GM12878 (cell line): ENCODE results near the gene HEPACAM. TPM values are rescaled to one million over a fixed set of nuclear protein-coding genes. Genes with fewer than 3 reads are reported as not detected.

Experiments
- ATAC-seq: fragments of 200-7000 bp; cut with Tn5 transposase; 3 replicates; pipeline ENCODE4 v1.9.1; 2020; ENCODE audit warnings: mild to moderate bottlenecking, moderate library complexity
- BruUV-seq: library from RNA; stranded (reverse); fragments of 400-500 nt; replicated peaks from 2 replicates; lab custom pipeline; 2021; lab: Mats Ljungman, UMichigan
- CTCF ChIA-PET: fragments of 300-600 bp; sonication (Branson Sonifier 250); formaldehyde crosslinking; extraction: SDS; loops from one replicate; lab custom pipeline; 2021; ENCODE audit warnings: inconsistent platforms; lab: Yijun Ruan, JAX
- POLR2A ChIA-PET: fragments of 350-600 bp; formaldehyde crosslinking; extraction: SDS; loops from one replicate; lab custom pipeline; 2021; ENCODE audit warnings: inconsistent platforms; lab: Charles Lee
- RAD21 ChIA-PET: fragments of 300-600 bp; sonication (Branson Sonifier 250); formaldehyde crosslinking; loops from one replicate; lab custom pipeline; 2023; ENCODE audit warnings: antibody characterized with exemption; ENCODE audit not compliant: unreplicated experiment; lab: Charles Lee
- SMC1A ChIA-PET: fragments of 300-600 bp; sonication (Branson Sonifier 250); formaldehyde crosslinking; loops from one replicate; lab custom pipeline; 2023; ENCODE audit not compliant: unreplicated experiment, uncharacterized antibody; lab: Charles Lee
- DNase-seq: peaks from one replicate; pipeline ENCODE4 v3.0.0-alpha.2; 2011; ENCODE audit warnings: low read depth, low spot score
- FAIRE-seq: peaks from 3 replicates; lab custom pipeline; 2011; peaks lifted over from hg19 to GRCh38; lab: Jason Lieb, UNC
- H2AFZ ChIP-seq: 2 replicates; pipeline ENCODE4 v1.6.0; 2011; ENCODE audit warnings: low read depth, low read length, control low read depth; ENCODE audit not compliant: control insufficient read depth
- H3K27ac ChIP-seq: 2 replicates; pipeline ENCODE4 v1.5.1; 2011; ENCODE audit warnings: control low read depth; ENCODE audit not compliant: control insufficient read depth, insufficient read depth
- H3K27me3 ChIP-seq, 2 experiments: replicated peaks in 1 of 2; 2 replicates each; pipeline versions ENCODE4 v1.6.0 to v1.6.1; 2011; ENCODE audit warnings: low read length in 1 of 2; ENCODE audit not compliant: control insufficient read depth in 2 of 2, insufficient read depth in 2 of 2
- H3K36me3 ChIP-seq, 2 experiments: 2 replicates each; pipeline ENCODE4 v1.5.1; 2011; ENCODE audit warnings: low read length in 1 of 2; ENCODE audit not compliant: control insufficient read depth in 2 of 2, insufficient read depth in 2 of 2
- H3K4me1 ChIP-seq: 2 replicates; pipeline ENCODE4 v1.6.1; 2011; ENCODE audit warnings: mild to moderate bottlenecking, low read length, moderate library complexity, mixed read lengths; ENCODE audit not compliant: control insufficient read depth, insufficient read depth
- H3K4me2 ChIP-seq: 2 replicates; pipeline ENCODE4 v1.6.0; 2011; ENCODE audit warnings: control low read depth; ENCODE audit not compliant: control insufficient read depth, insufficient read depth
- H3K4me3 ChIP-seq: fragments of 200-600 bp; sonication (generic); 2 replicates; pipeline ENCODE4 v1.5.1; 2016
- H3K79me2 ChIP-seq: 2 replicates; pipeline ENCODE4 v1.6.0; 2011; ENCODE audit warnings: low read length; ENCODE audit not compliant: control insufficient read depth, insufficient read depth
- H3K9ac ChIP-seq: 2 replicates; pipeline ENCODE4 v1.8.0; 2011; ENCODE audit warnings: low read length, control low read depth, mixed read lengths; ENCODE audit not compliant: control insufficient read depth, insufficient read depth
- H3K9me3 ChIP-seq: replicated peaks from 3 replicates; pipeline ENCODE4 v1.5.1; 2011; ENCODE audit warnings: mild to moderate bottlenecking, low read length; ENCODE audit not compliant: control insufficient read depth, insufficient read depth
- H4K20me1 ChIP-seq: 2 replicates; pipeline ENCODE4 v1.6.0; 2011; ENCODE audit not compliant: control insufficient read depth, insufficient read depth
- BHLHE40 ChIP-seq, 2 experiments: fragments of 450-650 bp in 1 of 2; IDR thresholded peaks; 2 replicates each; pipeline ENCODE4 v1.6.1; 2011 to 2017; ENCODE audit warnings: low read depth in 2 of 2, borderline replicate concordance in 1 of 2, improper control_type of control experiment in 1 of 2, low read length in 1 of 2, mild to moderate bottlenecking in 1 of 2
- GABPA ChIP-seq: IDR thresholded peaks from 2 replicates; pipeline ENCODE4 v1.6.1; 2014; ENCODE audit warnings: antibody characterized with exemption, low read depth, mild to moderate bottlenecking, inconsistent platforms
- HCFC1 ChIP-seq: fragments of 150-350 bp; IDR thresholded peaks from 2 replicates; pipeline ENCODE4 v1.6.1; 2014; ENCODE audit warnings: low read length
- KAT2A ChIP-seq: conservative IDR thresholded peaks from 2 replicates; pipeline ENCODE4 v1.6.1; 2011; ENCODE audit warnings: low read depth, low read length; ENCODE audit not compliant: control insufficient read depth
- RFX5 ChIP-seq: IDR thresholded peaks from 2 replicates; pipeline ENCODE4 v1.6.1; 2011; ENCODE audit warnings: low read depth, low read length, improper control_type of control experiment
- ZNF24 ChIP-seq: fragments of 450-650 bp; IDR thresholded peaks from 2 replicates; pipeline ENCODE4 v1.6.1; 2017; ENCODE audit warnings: antibody characterized with exemption, mild to moderate bottlenecking
- ZNF622 ChIP-seq: fragments of 450-650 bp; IDR thresholded peaks from 2 replicates; pipeline ENCODE4 v1.6.1; 2017; ENCODE audit warnings: mild to moderate bottlenecking, inconsistent platforms
- WGBS: methylation state at CpG from one replicate; pipeline ENCODE4 v1.1.6; 2016; ENCODE audit warnings: low lambda C conversion rate; ENCODE audit not compliant: insufficient replicate concordance, insufficient coverage; ENCODE audit errors: missing lambda C conversion rate; 5-methylcytosine and 5-hydroxymethylcytosine counted together
- in situ Hi-C: fragments of 300-500 bp; cut with MboI; formaldehyde crosslinking; loops from 9 replicates; pipeline ENCODE4 v1.14.3; 2018; ENCODE audit warnings: mixed read lengths
- intact Hi-C: fragments of 100-400 bp; cut with micrococcal nuclease; formaldehyde crosslinking; loops from one replicate; pipeline ENCODE4 v1.14.2; 2022; ENCODE audit not compliant: unreplicated experiment
- polyA plus RNA-seq, 11 experiments: library from polyadenylated mRNA; depleted of rRNA in 4 of 11; unstranded in 6 of 11; stranded (reverse) in 5 of 11; fragments of >200 nt; fragmentation: Nextera tagmentation in 4 of 11; fragmentation: Illumina TruSeq in 1 of 11; extraction: Ambion mirVana in 4 of 11; extraction: Trizol in 1 of 11; gene quantifications; 1 replicate in 1 of 11; 2 replicates in 10 of 11; pipeline versions ENCODE4 v1.2.1 to v1.2.3, GENCODE V29; 2011 to 2016; ENCODE audit warnings: inconsistent platforms in 2 of 11, missing spikeins in 2 of 11, low read depth in 1 of 11
- total RNA-seq, 4 experiments: library from RNA; depleted of rRNA in 3 of 4; stranded (reverse); fragments of >200 nt in 3 of 4; fragmentation: Illumina TruSeq in 1 of 4; extraction: Trizol in 1 of 4; gene quantifications; 2 replicates each; pipeline versions ENCODE4 v1.2.1 to v1.2.3, GENCODE V29; 2013 to 2021
- TF ChIP-seq, protein P1 (sequence below): IDR thresholded peaks from 2 replicates; pipeline ENCODE4 v1.6.1; 2011; ENCODE audit warnings: low read depth, mild to moderate bottlenecking, low read length, moderate library complexity, borderline replicate concordance; ENCODE audit errors: extremely low read depth
- TF ChIP-seq, protein P2 (sequence below): IDR thresholded peaks from 2 replicates; pipeline ENCODE4 v1.6.1; 2012; ENCODE audit warnings: improper control_type of control experiment, low read depth, low read length; ENCODE audit not compliant: insufficient replicate concordance
- TF ChIP-seq, protein P3 (sequence below): IDR thresholded peaks from 2 replicates; pipeline ENCODE4 v1.6.1; 2012; ENCODE audit warnings: low read depth, low read length, improper control_type of control experiment
- TF ChIP-seq, protein P4 (sequence below): fragments of 150-350 bp; IDR thresholded peaks from 2 replicates; pipeline ENCODE4 v1.6.1; 2014; ENCODE audit warnings: mild to moderate bottlenecking, low read depth, low read length
- TF ChIP-seq, protein P5 (sequence below): fragments of 450-650 bp; IDR thresholded peaks from 2 replicates; pipeline ENCODE4 v1.6.1; 2017; ENCODE audit warnings: mild to moderate bottlenecking, moderate library complexity

The HEPACAM gene
- total and polyA plus RNA-seq, 10 of the 15 experiments (the other 5 are each of a cell fraction or from before 2014, with no cell fraction given): 0.03 TPM; not detected in 9

DNA sequence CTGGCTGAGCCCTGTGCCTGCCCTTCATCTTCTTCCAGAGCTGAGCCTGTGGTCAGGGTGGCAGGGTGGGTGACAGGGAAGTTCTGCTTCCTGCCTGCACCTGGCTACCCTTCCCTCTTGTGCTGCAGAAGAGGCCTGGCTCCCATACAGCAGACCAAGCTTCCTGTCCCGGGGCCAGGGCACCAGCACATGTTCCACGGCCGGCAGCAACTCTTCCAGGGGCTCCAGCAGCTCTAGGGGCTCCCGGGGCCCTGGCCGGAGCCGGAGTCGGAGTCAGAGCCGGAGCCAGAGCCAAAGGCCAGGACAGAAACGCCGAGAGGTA is 55.6 kb downstream of the HEPACAM start:
- POLR2A ChIA-PET: no interaction called here
- TF ChIP-seq ZNF622: no peak
- TF ChIP-seq GABPA: no peak
- TF ChIP-seq RFX5: no peak
- TF ChIP-seq, protein P1, sequence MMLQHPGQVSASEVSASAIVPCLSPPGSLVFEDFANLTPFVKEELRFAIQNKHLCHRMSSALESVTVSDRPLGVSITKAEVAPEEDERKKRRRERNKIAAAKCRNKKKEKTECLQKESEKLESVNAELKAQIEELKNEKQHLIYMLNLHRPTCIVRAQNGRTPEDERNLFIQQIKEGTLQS: no peak
- TF ChIP-seq HCFC1: no peak
- TF ChIP-seq, protein P2, sequence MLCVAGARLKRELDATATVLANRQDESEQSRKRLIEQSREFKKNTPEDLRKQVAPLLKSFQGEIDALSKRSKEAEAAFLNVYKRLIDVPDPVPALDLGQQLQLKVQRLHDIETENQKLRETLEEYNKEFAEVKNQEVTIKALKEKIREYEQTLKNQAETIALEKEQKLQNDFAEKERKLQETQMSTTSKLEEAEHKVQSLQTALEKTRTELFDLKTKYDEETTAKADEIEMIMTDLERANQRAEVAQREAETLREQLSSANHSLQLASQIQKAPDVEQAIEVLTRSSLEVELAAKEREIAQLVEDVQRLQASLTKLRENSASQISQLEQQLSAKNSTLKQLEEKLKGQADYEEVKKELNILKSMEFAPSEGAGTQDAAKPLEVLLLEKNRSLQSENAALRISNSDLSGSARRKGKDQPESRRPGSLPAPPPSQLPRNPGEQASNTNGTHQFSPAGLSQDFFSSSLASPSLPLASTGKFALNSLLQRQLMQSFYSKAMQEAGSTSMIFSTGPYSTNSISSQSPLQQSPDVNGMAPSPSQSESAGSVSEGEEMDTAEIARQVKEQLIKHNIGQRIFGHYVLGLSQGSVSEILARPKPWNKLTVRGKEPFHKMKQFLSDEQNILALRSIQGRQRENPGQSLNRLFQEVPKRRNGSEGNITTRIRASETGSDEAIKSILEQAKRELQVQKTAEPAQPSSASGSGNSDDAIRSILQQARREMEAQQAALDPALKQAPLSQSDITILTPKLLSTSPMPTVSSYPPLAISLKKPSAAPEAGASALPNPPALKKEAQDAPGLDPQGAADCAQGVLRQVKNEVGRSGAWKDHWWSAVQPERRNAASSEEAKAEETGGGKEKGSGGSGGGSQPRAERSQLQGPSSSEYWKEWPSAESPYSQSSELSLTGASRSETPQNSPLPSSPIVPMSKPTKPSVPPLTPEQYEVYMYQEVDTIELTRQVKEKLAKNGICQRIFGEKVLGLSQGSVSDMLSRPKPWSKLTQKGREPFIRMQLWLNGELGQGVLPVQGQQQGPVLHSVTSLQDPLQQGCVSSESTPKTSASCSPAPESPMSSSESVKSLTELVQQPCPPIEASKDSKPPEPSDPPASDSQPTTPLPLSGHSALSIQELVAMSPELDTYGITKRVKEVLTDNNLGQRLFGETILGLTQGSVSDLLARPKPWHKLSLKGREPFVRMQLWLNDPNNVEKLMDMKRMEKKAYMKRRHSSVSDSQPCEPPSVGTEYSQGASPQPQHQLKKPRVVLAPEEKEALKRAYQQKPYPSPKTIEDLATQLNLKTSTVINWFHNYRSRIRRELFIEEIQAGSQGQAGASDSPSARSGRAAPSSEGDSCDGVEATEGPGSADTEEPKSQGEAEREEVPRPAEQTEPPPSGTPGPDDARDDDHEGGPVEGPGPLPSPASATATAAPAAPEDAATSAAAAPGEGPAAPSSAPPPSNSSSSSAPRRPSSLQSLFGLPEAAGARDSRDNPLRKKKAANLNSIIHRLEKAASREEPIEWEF: no peak
- TF ChIP-seq BHLHE40 (IDR thresholded peaks at IDR 0.05; ENCODE audit: borderline replicate concordance in 1 of 2, low read depth in 2 of 2, low read length in 1 of 2): no peak
- TF ChIP-seq, protein P3, sequence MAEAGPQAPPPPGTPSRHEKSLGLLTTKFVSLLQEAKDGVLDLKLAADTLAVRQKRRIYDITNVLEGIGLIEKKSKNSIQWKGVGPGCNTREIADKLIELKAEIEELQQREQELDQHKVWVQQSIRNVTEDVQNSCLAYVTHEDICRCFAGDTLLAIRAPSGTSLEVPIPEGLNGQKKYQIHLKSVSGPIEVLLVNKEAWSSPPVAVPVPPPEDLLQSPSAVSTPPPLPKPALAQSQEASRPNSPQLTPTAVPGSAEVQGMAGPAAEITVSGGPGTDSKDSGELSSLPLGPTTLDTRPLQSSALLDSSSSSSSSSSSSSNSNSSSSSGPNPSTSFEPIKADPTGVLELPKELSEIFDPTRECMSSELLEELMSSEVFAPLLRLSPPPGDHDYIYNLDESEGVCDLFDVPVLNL: no peak
- TF ChIP-seq, protein P4, sequence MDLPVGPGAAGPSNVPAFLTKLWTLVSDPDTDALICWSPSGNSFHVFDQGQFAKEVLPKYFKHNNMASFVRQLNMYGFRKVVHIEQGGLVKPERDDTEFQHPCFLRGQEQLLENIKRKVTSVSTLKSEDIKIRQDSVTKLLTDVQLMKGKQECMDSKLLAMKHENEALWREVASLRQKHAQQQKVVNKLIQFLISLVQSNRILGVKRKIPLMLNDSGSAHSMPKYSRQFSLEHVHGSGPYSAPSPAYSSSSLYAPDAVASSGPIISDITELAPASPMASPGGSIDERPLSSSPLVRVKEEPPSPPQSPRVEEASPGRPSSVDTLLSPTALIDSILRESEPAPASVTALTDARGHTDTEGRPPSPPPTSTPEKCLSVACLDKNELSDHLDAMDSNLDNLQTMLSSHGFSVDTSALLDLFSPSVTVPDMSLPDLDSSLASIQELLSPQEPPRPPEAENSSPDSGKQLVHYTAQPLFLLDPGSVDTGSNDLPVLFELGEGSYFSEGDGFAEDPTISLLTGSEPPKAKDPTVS: no peak
- TF ChIP-seq, protein P5, sequence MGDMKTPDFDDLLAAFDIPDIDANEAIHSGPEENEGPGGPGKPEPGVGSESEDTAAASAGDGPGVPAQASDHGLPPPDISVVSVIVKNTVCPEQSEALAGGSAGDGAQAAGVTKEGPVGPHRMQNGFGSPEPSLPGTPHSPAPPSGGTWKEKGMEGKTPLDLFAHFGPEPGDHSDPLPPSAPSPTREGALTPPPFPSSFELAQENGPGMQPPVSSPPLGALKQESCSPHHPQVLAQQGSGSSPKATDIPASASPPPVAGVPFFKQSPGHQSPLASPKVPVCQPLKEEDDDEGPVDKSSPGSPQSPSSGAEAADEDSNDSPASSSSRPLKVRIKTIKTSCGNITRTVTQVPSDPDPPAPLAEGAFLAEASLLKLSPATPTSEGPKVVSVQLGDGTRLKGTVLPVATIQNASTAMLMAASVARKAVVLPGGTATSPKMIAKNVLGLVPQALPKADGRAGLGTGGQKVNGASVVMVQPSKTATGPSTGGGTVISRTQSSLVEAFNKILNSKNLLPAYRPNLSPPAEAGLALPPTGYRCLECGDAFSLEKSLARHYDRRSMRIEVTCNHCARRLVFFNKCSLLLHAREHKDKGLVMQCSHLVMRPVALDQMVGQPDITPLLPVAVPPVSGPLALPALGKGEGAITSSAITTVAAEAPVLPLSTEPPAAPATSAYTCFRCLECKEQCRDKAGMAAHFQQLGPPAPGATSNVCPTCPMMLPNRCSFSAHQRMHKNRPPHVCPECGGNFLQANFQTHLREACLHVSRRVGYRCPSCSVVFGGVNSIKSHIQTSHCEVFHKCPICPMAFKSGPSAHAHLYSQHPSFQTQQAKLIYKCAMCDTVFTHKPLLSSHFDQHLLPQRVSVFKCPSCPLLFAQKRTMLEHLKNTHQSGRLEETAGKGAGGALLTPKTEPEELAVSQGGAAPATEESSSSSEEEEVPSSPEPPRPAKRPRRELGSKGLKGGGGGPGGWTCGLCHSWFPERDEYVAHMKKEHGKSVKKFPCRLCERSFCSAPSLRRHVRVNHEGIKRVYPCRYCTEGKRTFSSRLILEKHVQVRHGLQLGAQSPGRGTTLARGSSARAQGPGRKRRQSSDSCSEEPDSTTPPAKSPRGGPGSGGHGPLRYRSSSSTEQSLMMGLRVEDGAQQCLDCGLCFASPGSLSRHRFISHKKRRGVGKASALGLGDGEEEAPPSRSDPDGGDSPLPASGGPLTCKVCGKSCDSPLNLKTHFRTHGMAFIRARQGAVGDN: no peak
- TF ChIP-seq ZNF24: no peak
- no peak for TF ChIP-seq KAT2A

More for the DNA sequence above, 55.6 kb downstream of the HEPACAM start:
- ATAC-seq (no peak), DNase-seq (no peak), FAIRE-seq (no peak)
- ChIA-PET SMC1A (no interaction called here), RAD21 (no interaction called here), CTCF (no interaction called here)
- WGBS: 11% methylated on average over 10 of the region's 10 CpGs
- Histone ChIP-seq H3K4me3 (no peak overlapping the region), H3K4me1 (no peaks in the 10 kb centered on the region), H3K9me3 (no peaks in the 10 kb centered on the region), H3K79me2 (no peaks in the 10 kb centered on the region), H3K36me3 (no peaks in the 10 kb centered on the region), H3K27me3 (peaks cover under 1 to 4% of the 10 kb centered on the region in 2 experiments; a peak in 2 of 4 replicates), H3K27ac (no peak overlapping the region), H2AFZ (no peak overlapping the region), H3K4me2 (no peak overlapping the region), H3K9ac (no peak overlapping the region), H4K20me1 (no peaks in the 10 kb centered on the region)
- intact Hi-C loops (loop anchor here (10.0 kb wide), 1 partner anchor 265 kb away; no protein-coding TSS in a partner anchor), in situ Hi-C loops (no loop called here)
- BruUV-seq: no TSS peak
